GM12878 (cell line): ENCODE results near the gene PNMT. TPM values are rescaled to one million over a fixed set of nuclear protein-coding genes. Genes with fewer than 3 reads are reported as not detected.
A peak's percentile ranks its signal among the peaks of the same experiment; 100 is the strongest.

Experiments used
- ASH2L ChIP-seq: fragments of 300-600, 200-600 bp; sonication (generic); IDR thresholded peaks from 2 replicates; pipeline ENCODE4 v1.6.1; 2017; ENCODE audit warnings: low read depth, mild to moderate bottlenecking, borderline replicate concordance
- CEBPB ChIP-seq, 2 experiments: fragments of 150-350 bp in 1 of 2; IDR thresholded peaks; 2 replicates each; pipeline ENCODE4 v1.6.1; 2012 to 2014; ENCODE audit warnings: low read depth in 2 of 2, low read length in 2 of 2, borderline replicate concordance in 1 of 2, inconsistent platforms in 1 of 2
- HDAC2 ChIP-seq: fragments of 200-600 bp; sonication (generic); IDR thresholded peaks from 2 replicates; pipeline ENCODE4 v1.6.1; 2017
- KDM1A ChIP-seq: fragments of 200-600 bp; sonication (generic); IDR thresholded peaks from 2 replicates; pipeline ENCODE4 v1.6.1; 2016; ENCODE audit warnings: borderline replicate concordance
- KLF5 ChIP-seq: fragments of 450-650 bp; IDR thresholded peaks from 2 replicates; pipeline ENCODE4 v1.6.1; 2014; ENCODE audit warnings: mild to moderate bottlenecking; ENCODE audit not compliant: partially characterized antibody
- MYB ChIP-seq: fragments of 150-350 bp; IDR thresholded peaks from 2 replicates; pipeline ENCODE4 v1.6.1; 2014; ENCODE audit warnings: mild to moderate bottlenecking, low read depth, low read length, borderline replicate concordance
- RAD21 ChIP-seq: IDR thresholded peaks from 2 replicates; pipeline ENCODE4 v1.6.1; 2011; ENCODE audit warnings: mild to moderate bottlenecking, low read depth, low read length, moderate library complexity; ENCODE audit not compliant: insufficient read depth
- RAD51 ChIP-seq: fragments of 450-650 bp; IDR thresholded peaks from 2 replicates; pipeline ENCODE4 v1.6.1; 2016; ENCODE audit warnings: moderate library complexity, mild to moderate bottlenecking, inconsistent platforms
- SMC3 ChIP-seq: IDR thresholded peaks from 2 replicates; pipeline ENCODE4 v1.6.1; 2011; ENCODE audit warnings: low read length, improper control_type of control experiment, borderline replicate concordance
- STAT3 ChIP-seq: IDR thresholded peaks from 2 replicates; pipeline ENCODE4 v1.6.1; 2011; ENCODE audit warnings: low read depth, low read length, improper control_type of control experiment
- YY1 ChIP-seq: IDR thresholded peaks from 2 replicates; pipeline ENCODE4 v1.6.1; 2011; ENCODE audit warnings: low read depth, mild to moderate bottlenecking, low read length
- ZNF24 ChIP-seq: fragments of 450-650 bp; IDR thresholded peaks from 2 replicates; pipeline ENCODE4 v1.6.1; 2017; ENCODE audit warnings: antibody characterized with exemption, mild to moderate bottlenecking
- ZNF622 ChIP-seq: fragments of 450-650 bp; IDR thresholded peaks from 2 replicates; pipeline ENCODE4 v1.6.1; 2017; ENCODE audit warnings: mild to moderate bottlenecking, inconsistent platforms
- ZSCAN29 ChIP-seq: fragments of 450-650 bp; IDR thresholded peaks from 2 replicates; pipeline ENCODE4 v1.6.1; 2017; ENCODE audit warnings: mild to moderate bottlenecking, moderate library complexity
- polyA plus RNA-seq, 11 experiments: library from polyadenylated mRNA; depleted of rRNA in 4 of 11; unstranded in 6 of 11; stranded (reverse) in 5 of 11; fragments of >200 nt; fragmentation: Nextera tagmentation in 4 of 11; fragmentation: Illumina TruSeq in 1 of 11; extraction: Ambion mirVana in 4 of 11; extraction: Trizol in 1 of 11; gene quantifications; 1 replicate in 1 of 11; 2 replicates in 10 of 11; pipeline versions ENCODE4 v1.2.1 to v1.2.3, GENCODE V29; 2011 to 2016; ENCODE audit warnings: inconsistent platforms in 2 of 11, missing spikeins in 2 of 11, low read depth in 1 of 11
- total RNA-seq, 4 experiments: library from RNA; depleted of rRNA in 3 of 4; stranded (reverse); fragments of >200 nt in 3 of 4; fragmentation: Illumina TruSeq in 1 of 4; extraction: Trizol in 1 of 4; gene quantifications; 2 replicates each; pipeline versions ENCODE4 v1.2.1 to v1.2.3, GENCODE V29; 2013 to 2021
- TF ChIP-seq, protein P1 (sequence below): fragments of 450-650 bp; IDR thresholded peaks from 2 replicates; pipeline ENCODE4 v1.6.1; 2017; ENCODE audit warnings: mild to moderate bottlenecking, low read depth, inconsistent platforms; ENCODE audit not compliant: poor library complexity, severe bottlenecking
- TF ChIP-seq, protein P2 (sequence below): IDR thresholded peaks from 2 replicates; pipeline ENCODE4 v1.6.1; 2011; ENCODE audit warnings: low read depth, low read length, improper control_type of control experiment, borderline replicate concordance
- TF ChIP-seq, protein P3 (sequence below): fragments of 450-650 bp; IDR thresholded peaks from 2 replicates; pipeline ENCODE4 v1.6.1; 2017; ENCODE audit warnings: mild to moderate bottlenecking
- TF ChIP-seq, protein P4 (sequence below): fragments of 450-650 bp; IDR thresholded peaks from 2 replicates; pipeline ENCODE4 v1.6.1; 2017; ENCODE audit warnings: low read depth, mild to moderate bottlenecking, moderate library complexity

The PNMT gene
- total and polyA plus RNA-seq, 10 of the 15 experiments (the other 5 are each of a cell fraction or from before 2014, with no cell fraction given), result not detected

DNA sequence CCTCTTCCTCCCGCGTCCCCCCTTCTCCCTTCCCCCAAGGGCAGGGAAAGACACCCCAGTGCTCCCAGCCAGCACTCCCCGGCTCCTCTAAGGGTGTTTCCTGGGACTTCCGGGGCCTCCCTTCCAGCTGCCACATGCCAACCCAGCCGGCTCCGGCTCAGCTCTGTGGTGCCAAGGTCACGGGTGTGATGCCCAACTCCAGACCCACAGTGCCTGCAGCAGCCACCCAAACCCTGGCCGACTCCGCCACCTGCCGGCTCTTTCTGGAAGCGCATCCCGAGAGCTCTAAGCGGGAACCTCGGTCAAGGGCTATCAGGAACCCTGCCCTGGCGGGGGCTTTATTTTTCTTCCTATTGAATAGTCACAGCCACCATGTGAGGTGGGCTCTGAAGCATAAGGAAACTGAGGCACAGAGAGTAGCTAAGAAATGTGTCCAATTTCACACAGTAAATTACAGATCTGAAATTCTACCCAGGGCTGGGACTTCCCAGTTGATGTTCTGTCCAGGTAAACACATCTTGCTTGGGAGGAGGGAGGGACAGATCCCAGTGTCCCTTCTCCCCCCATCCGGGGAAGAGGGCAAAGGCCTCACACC lies 44.8 kb upstream of the PNMT start (continued):
- no peak for TF ChIP-seq MYB
- no peak for TF ChIP-seq CEBPB (IDR thresholded peaks at IDR 0.05; ENCODE audit: borderline replicate concordance in 1 of 2, low read depth in 2 of 2, low read length in 2 of 2)
- TF ChIP-seq, protein P1, sequence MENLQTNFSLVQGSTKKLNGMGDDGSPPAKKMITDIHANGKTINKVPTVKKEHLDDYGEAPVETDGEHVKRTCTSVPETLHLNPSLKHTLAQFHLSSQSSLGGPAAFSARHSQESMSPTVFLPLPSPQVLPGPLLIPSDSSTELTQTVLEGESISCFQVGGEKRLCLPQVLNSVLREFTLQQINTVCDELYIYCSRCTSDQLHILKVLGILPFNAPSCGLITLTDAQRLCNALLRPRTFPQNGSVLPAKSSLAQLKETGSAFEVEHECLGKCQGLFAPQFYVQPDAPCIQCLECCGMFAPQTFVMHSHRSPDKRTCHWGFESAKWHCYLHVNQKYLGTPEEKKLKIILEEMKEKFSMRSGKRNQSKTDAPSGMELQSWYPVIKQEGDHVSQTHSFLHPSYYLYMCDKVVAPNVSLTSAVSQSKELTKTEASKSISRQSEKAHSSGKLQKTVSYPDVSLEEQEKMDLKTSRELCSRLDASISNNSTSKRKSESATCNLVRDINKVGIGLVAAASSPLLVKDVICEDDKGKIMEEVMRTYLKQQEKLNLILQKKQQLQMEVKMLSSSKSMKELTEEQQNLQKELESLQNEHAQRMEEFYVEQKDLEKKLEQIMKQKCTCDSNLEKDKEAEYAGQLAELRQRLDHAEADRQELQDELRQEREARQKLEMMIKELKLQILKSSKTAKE, result no peak
- no peak for TF ChIP-seq KDM1A
- TF ChIP-seq SMC3, result peak; percentile 67
- peak; percentile 46; the same call in 1 of the 2 replicates for TF ChIP-seq YY1
- no peak for TF ChIP-seq RAD51
- peak; percentile 70 for TF ChIP-seq RAD21
- TF ChIP-seq, protein P2, sequence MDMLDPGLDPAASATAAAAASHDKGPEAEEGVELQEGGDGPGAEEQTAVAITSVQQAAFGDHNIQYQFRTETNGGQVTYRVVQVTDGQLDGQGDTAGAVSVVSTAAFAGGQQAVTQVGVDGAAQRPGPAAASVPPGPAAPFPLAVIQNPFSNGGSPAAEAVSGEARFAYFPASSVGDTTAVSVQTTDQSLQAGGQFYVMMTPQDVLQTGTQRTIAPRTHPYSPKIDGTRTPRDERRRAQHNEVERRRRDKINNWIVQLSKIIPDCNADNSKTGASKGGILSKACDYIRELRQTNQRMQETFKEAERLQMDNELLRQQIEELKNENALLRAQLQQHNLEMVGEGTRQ, result no peak
- TF ChIP-seq, protein P3, sequence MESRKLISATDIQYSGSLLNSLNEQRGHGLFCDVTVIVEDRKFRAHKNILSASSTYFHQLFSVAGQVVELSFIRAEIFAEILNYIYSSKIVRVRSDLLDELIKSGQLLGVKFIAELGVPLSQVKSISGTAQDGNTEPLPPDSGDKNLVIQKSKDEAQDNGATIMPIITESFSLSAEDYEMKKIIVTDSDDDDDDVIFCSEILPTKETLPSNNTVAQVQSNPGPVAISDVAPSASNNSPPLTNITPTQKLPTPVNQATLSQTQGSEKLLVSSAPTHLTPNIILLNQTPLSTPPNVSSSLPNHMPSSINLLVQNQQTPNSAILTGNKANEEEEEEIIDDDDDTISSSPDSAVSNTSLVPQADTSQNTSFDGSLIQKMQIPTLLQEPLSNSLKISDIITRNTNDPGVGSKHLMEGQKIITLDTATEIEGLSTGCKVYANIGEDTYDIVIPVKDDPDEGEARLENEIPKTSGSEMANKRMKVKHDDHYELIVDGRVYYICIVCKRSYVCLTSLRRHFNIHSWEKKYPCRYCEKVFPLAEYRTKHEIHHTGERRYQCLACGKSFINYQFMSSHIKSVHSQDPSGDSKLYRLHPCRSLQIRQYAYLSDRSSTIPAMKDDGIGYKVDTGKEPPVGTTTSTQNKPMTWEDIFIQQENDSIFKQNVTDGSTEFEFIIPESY, result no peak
- no peak for TF ChIP-seq ZNF622
- TF ChIP-seq ZSCAN29, result no peak
- 0 out of 2 replicates have a peak, but pooled peaks have one; percentile 23 for TF ChIP-seq ZNF24
- TF ChIP-seq ASH2L, result no peak
- TF ChIP-seq HDAC2, result no peak
- TF ChIP-seq KLF5, result no peak
- no peak for TF ChIP-seq STAT3
- TF ChIP-seq, protein P4, sequence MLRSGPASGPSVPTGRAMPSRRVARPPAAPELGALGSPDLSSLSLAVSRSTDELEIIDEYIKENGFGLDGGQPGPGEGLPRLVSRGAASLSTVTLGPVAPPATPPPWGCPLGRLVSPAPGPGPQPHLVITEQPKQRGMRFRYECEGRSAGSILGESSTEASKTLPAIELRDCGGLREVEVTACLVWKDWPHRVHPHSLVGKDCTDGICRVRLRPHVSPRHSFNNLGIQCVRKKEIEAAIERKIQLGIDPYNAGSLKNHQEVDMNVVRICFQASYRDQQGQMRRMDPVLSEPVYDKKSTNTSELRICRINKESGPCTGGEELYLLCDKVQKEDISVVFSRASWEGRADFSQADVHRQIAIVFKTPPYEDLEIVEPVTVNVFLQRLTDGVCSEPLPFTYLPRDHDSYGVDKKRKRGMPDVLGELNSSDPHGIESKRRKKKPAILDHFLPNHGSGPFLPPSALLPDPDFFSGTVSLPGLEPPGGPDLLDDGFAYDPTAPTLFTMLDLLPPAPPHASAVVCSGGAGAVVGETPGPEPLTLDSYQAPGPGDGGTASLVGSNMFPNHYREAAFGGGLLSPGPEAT, result no peak
